Neural cell (in vitro differentiated cells): ENCODE data around the gene GUCD1. TPM values are rescaled to one million over a fixed set of nuclear protein-coding genes. Genes with fewer than 3 reads are reported as not detected.
A peak's percentile ranks its signal among the peaks of the same experiment; 100 is the strongest.

ENCODE experiments used
- H2AFZ ChIP-seq: fragments of 200-600, 300-800 bp; sonication (generic), shearing (Covaris generic); 2 replicates; pipeline ENCODE4 v1.6.0; 2014; ENCODE audit warnings: low read depth, mild to moderate bottlenecking, antibody characterized with exemption, low read length, moderate library complexity
- H3F3A ChIP-seq: fragments of 200-600 bp; shearing (Covaris generic); 2 replicates; pipeline ENCODE4 v1.6.1; 2016; ENCODE audit warnings: mild to moderate bottlenecking, moderate library complexity, mixed read lengths, antibody characterized with exemption, low read length; ENCODE audit not compliant: insufficient read depth, poor library complexity, severe bottlenecking
- H3K27ac ChIP-seq: fragments of 200-600, 300-800 bp; sonication (generic), shearing (Covaris generic); 2 replicates; pipeline ENCODE4 v1.5.1; 2014; ENCODE audit warnings: mild to moderate bottlenecking, low read length, moderate library complexity
- H3K27me3 ChIP-seq: fragments of 300-800, 200-600 bp; sonication (generic), shearing (Covaris generic); 2 replicates; pipeline ENCODE4 v1.6.0; 2014; ENCODE audit warnings: mild to moderate bottlenecking, low read depth, low read length, moderate library complexity; ENCODE audit not compliant: insufficient read depth
- H3K36me3 ChIP-seq: fragments of 300-800, 200-600 bp; sonication (generic), shearing (Covaris generic); 2 replicates; pipeline ENCODE4 v1.5.1; 2014; ENCODE audit warnings: mild to moderate bottlenecking, antibody characterized with exemption, low read length, moderate library complexity; ENCODE audit not compliant: insufficient read depth
- H3K4me2 ChIP-seq: fragments of 300-800, 200-600 bp; sonication (generic), shearing (Covaris generic); 2 replicates; pipeline ENCODE4 v1.6.0; 2014; ENCODE audit warnings: mild to moderate bottlenecking, low read length
- H3K4me3 ChIP-seq: fragments of 300-800, 200-600 bp; sonication (generic), shearing (Covaris generic); 2 replicates; pipeline ENCODE4 v1.5.1; 2014; ENCODE audit warnings: mild to moderate bottlenecking, low read length, moderate library complexity
- H3K79me2 ChIP-seq: fragments of 200-600 bp; shearing (Covaris generic); replicated peaks from 2 replicates; pipeline ENCODE4 v1.6.0; 2014; ENCODE audit warnings: mild to moderate bottlenecking, low read length, moderate library complexity; ENCODE audit not compliant: insufficient read depth
- H3K9ac ChIP-seq: fragments of 300-800, 200-600 bp; sonication (generic), shearing (Covaris generic); 2 replicates; pipeline ENCODE4 v1.6.1; 2016; ENCODE audit warnings: mild to moderate bottlenecking, low read length, mixed read lengths
- H3K9me2 ChIP-seq: fragments of 200-600 bp; shearing (Covaris generic); 2 replicates; pipeline ENCODE4 v1.6.1; 2016; ENCODE audit warnings: mild to moderate bottlenecking, low read length, mixed read lengths; ENCODE audit not compliant: insufficient read depth
- H3K9me3 ChIP-seq: fragments of 200-600, 300-800 bp; sonication (generic), shearing (Covaris generic); 2 replicates; pipeline ENCODE4 v1.6.1; 2016; ENCODE audit warnings: mild to moderate bottlenecking, mixed run types, low read length, moderate library complexity, mixed read lengths
- H4K20me1 ChIP-seq: fragments of 200-600 bp; shearing (Covaris generic); 2 replicates; pipeline ENCODE4 v1.6.1; 2016; ENCODE audit warnings: mild to moderate bottlenecking, mixed run types; ENCODE audit not compliant: insufficient read depth
- CTCF ChIP-seq: fragments of 450-650 bp; IDR thresholded peaks from 2 replicates; pipeline ENCODE4 v1.5.1; 2014; ENCODE audit warnings: antibody characterized with exemption, mild to moderate bottlenecking, moderate library complexity; ENCODE audit not compliant: poor library complexity, severe bottlenecking
- EP300 ChIP-seq: fragments of 450-650 bp; conservative IDR thresholded peaks from 2 replicates; pipeline ENCODE4 v1.6.1; 2014; ENCODE audit warnings: antibody characterized with exemption, mild to moderate bottlenecking, moderate library complexity; ENCODE audit not compliant: poor library complexity, severe bottlenecking
- EZH2 ChIP-seq: fragments of 200-600, 300-800 bp; shearing (Covaris generic), sonication (generic); IDR thresholded peaks from 2 replicates; pipeline ENCODE4 v1.6.1; 2014; ENCODE audit warnings: antibody characterized with exemption, low read length, borderline replicate concordance, mild to moderate bottlenecking; ENCODE audit not compliant: insufficient read depth, poor library complexity, severe bottlenecking
- MXI1 ChIP-seq: fragments of 450-650 bp; conservative IDR thresholded peaks from 2 replicates; pipeline ENCODE4 v1.6.1; 2014; ENCODE audit warnings: antibody characterized with exemption, mild to moderate bottlenecking; ENCODE audit not compliant: poor library complexity, severe bottlenecking
- POLR2AphosphoS5 ChIP-seq: IDR thresholded peaks from 2 replicates; pipeline ENCODE4 v1.6.1; 2012
- RAD21 ChIP-seq: fragments of 450-650 bp; conservative IDR thresholded peaks from 2 replicates; pipeline ENCODE4 v1.6.1; 2014; ENCODE audit warnings: antibody characterized with exemption, mild to moderate bottlenecking, moderate library complexity
- REST ChIP-seq: IDR thresholded peaks from 2 replicates; pipeline ENCODE4 v1.6.1; 2012; ENCODE audit warnings: borderline replicate concordance
- SMC3 ChIP-seq: fragments of 450-650 bp; conservative IDR thresholded peaks from 2 replicates; pipeline ENCODE4 v1.6.1; 2014; ENCODE audit warnings: antibody characterized with exemption, mild to moderate bottlenecking, moderate library complexity; ENCODE audit not compliant: poor library complexity
- TAF1 ChIP-seq: IDR thresholded peaks from 2 replicates; pipeline ENCODE4 v1.6.1; 2012; ENCODE audit warnings: low read depth
- polyA plus RNA-seq: library from polyadenylated mRNA; depleted of rRNA; stranded (reverse); fragments of >200 nt; gene quantifications from 2 replicates; pipeline ENCODE4 v1.2.3, GENCODE V29; 2014

The GUCD1 gene
- polyA plus RNA-seq, 1 donor from 2014 or later, result 32.6 TPM

- no peaks in the 10 kb centered on the region for H4K20me1 ChIP-seq
- H3K4me3 ChIP-seq, result no peak overlapping the region
- H3K9me2 ChIP-seq, result no peaks in the 10 kb centered on the region
- no peak overlapping the region for H3K4me2 ChIP-seq
- H3K36me3 ChIP-seq, result no peaks in the 10 kb centered on the region
- no peaks in the 10 kb centered on the region for H3K79me2 ChIP-seq
- no peak overlapping the region for H3K9ac ChIP-seq
- no peaks in the 10 kb centered on the region for H3K9me3 ChIP-seq
- no peaks in the 10 kb centered on the region for H3F3A ChIP-seq
- no peak overlapping the region for H2AFZ ChIP-seq
- TF ChIP-seq TAF1 (no peak), EP300 (no peak)
- H3K27ac ChIP-seq, result no peak overlapping the region
- no peaks in the 10 kb centered on the region for H3K27me3 ChIP-seq
Measured at GRCh38 chr22:24526191-24526590, 28.7 kb downstream of the GUCD1 start.

GRCh38 chr22:24525416-24526037 is 29.4 kb downstream of the GUCD1 start:
- Histone ChIP-seq H3K4me3 (no peak overlapping the region), H2AFZ (no peak overlapping the region), H3K79me2 (no peaks in the 10 kb centered on the region), H3K27me3 (no peaks in the 10 kb centered on the region), H3K9me3 (no peaks in the 10 kb centered on the region), H3K27ac (no peak overlapping the region), H3F3A (no peaks in the 10 kb centered on the region), H3K4me2 (no peak overlapping the region), H3K9ac (no peak overlapping the region), H3K36me3 (no peaks in the 10 kb centered on the region), H3K9me2 (no peaks in the 10 kb centered on the region), H4K20me1 (no peaks in the 10 kb centered on the region)
- peak; percentile 90 for TF ChIP-seq CTCF
- TF ChIP-seq EP300, result no peak
- no peak for TF ChIP-seq POLR2AphosphoS5
- TF ChIP-seq MXI1, result no peak
- TF ChIP-seq TAF1, result no peak
- TF ChIP-seq RAD21, result peak; percentile 83
- peak; percentile 88 for TF ChIP-seq SMC3
- TF ChIP-seq EZH2, result no peak
- no peak for TF ChIP-seq REST
